K562 (cell line): ENCODE results near the gene SH3BP5. TPM values are rescaled to one million over a fixed set of nuclear protein-coding genes. Genes with fewer than 3 reads are reported as not detected.

Source experiments
- ATAC-seq: fragments of 200-7000 bp; cut with Tn5 transposase; 3 replicates; pipeline ENCODE4 v1.9.1; 2020; ENCODE audit warnings: moderate library complexity
- BruUV-seq: library from RNA; stranded (reverse); fragments of 400-500 nt; replicated peaks from 2 replicates; lab custom pipeline; 2021; lab: Mats Ljungman, UMichigan
- CTCF ChIA-PET: fragments of 300-600 bp; formaldehyde crosslinking; extraction: SDS; loops from one replicate; lab custom pipeline; 2021; ENCODE audit warnings: low intra/inter-chr PET ratio; lab: Yijun Ruan, JAX
- POLR2A ChIA-PET: fragments of 300-600, 350-650 bp; sonication (Branson Sonifier 250); formaldehyde crosslinking; extraction: SDS; loops from one replicate; lab custom pipeline; 2021; ENCODE audit warnings: antibody characterized with exemption, inconsistent platforms; lab: Yijun Ruan, JAX
- DNase-seq, 4 experiments: peaks; one replicate each; pipeline versions ENCODE4 v3.0.0 to v3.0.0-alpha.2; 2011 to 2018; ENCODE audit warnings: low spot score in 3 of 4, mixed read lengths in 3 of 4; ENCODE audit errors: extremely low read depth in 1 of 4
- FAIRE-seq: peaks from 2 replicates; lab custom pipeline; 2011; peaks lifted over from hg19 to GRCh38; lab: Jason Lieb, UNC
- H2AFZ ChIP-seq: 2 replicates; pipeline ENCODE4 v1.6.0; 2011; ENCODE audit warnings: low read depth, low read length, control low read depth, inconsistent platforms
- H3K27ac ChIP-seq: fragments of 200-600 bp; 3 replicates; pipeline ENCODE4 v1.8.0; 2011; ENCODE audit warnings: low read depth, mild to moderate bottlenecking, control low read depth, inconsistent platforms, low read length, moderate library complexity, mixed read lengths; ENCODE audit errors: extremely low read depth
- H3K27me3 ChIP-seq, 2 experiments: fragments of 300-600 bp in 1 of 2; 2 replicates in 1 of 2; 3 replicates in 1 of 2; pipeline versions ENCODE4 v1.6.0 to v1.8.0; 2011; ENCODE audit warnings: inconsistent platforms in 2 of 2, low read length in 2 of 2, mild to moderate bottlenecking in 1 of 2, mixed read lengths in 1 of 2, moderate library complexity in 1 of 2; ENCODE audit not compliant: control insufficient read depth in 2 of 2, insufficient read depth in 2 of 2
- H3K36me3 ChIP-seq: fragments of 300-600 bp; 3 replicates; pipeline ENCODE4 v1.8.0; 2011; ENCODE audit warnings: mild to moderate bottlenecking, low read length, inconsistent platforms; ENCODE audit not compliant: control insufficient read depth, insufficient read depth
- H3K4me1 ChIP-seq, 2 experiments: fragments of 200-600 bp in 1 of 2; replicated peaks in 1 of 2; 2 replicates in 1 of 2; 3 replicates in 1 of 2; pipeline versions ENCODE4 v1.5.1 to v1.8.0; 2011; ENCODE audit warnings: inconsistent platforms in 2 of 2, low read length in 2 of 2, mild to moderate bottlenecking in 1 of 2, mixed read lengths in 1 of 2, moderate library complexity in 1 of 2; ENCODE audit not compliant: control insufficient read depth in 2 of 2, insufficient read depth in 2 of 2
- H3K4me2 ChIP-seq: 2 replicates; pipeline ENCODE4 v1.6.1; 2011; ENCODE audit warnings: low read length, control low read depth, inconsistent platforms, mixed read lengths; ENCODE audit not compliant: insufficient read depth
- H3K4me3 ChIP-seq: fragments of 200-600 bp; sonication (generic), shearing (Covaris generic); 2 replicates; pipeline ENCODE4 v1.5.1; 2016; ENCODE audit warnings: control low read depth, inconsistent platforms
- H3K79me2 ChIP-seq: fragments of 200-600 bp; 3 replicates; pipeline ENCODE4 v1.8.0; 2011; ENCODE audit warnings: low read length, inconsistent platforms; ENCODE audit not compliant: control insufficient read depth, insufficient read depth
- H3K9ac ChIP-seq, 2 experiments: 2 replicates each; pipeline versions ENCODE4 v1.6.0 to v1.6.1; 2011; ENCODE audit warnings: low read depth in 2 of 2, low read length in 2 of 2, control low read depth in 1 of 2, inconsistent platforms in 1 of 2, mild to moderate bottlenecking in 1 of 2, mixed read lengths in 1 of 2; ENCODE audit not compliant: insufficient read depth in 1 of 2
- H3K9me1 ChIP-seq: one replicate; pipeline ENCODE4 v1.6.0; 2011; ENCODE audit warnings: inconsistent platforms, mild to moderate bottlenecking, low read length, moderate library complexity; ENCODE audit not compliant: control insufficient read depth, insufficient read depth
- H3K9me3 ChIP-seq: replicated peaks from 2 replicates; pipeline ENCODE4 v1.5.1; 2011; ENCODE audit warnings: low read depth, low read length, inconsistent platforms; ENCODE audit not compliant: control insufficient read depth, insufficient read depth
- H4K20me1 ChIP-seq: replicated peaks from 2 replicates; pipeline ENCODE4 v1.6.1; 2011; ENCODE audit warnings: low read length, inconsistent platforms, mixed read lengths; ENCODE audit not compliant: control insufficient read depth, insufficient read depth
- ATF6 ChIP-seq: sonication (generic); formaldehyde crosslinking; IDR thresholded peaks from 2 replicates; pipeline ENCODE4 v1.4.0; 2020; ENCODE audit warnings: mild to moderate bottlenecking, missing genetic modification reagents
- C11orf30 ChIP-seq: fragments of 450-650 bp; IDR thresholded peaks from 2 replicates; pipeline ENCODE4 v1.6.1; 2016; ENCODE audit warnings: low read depth, mild to moderate bottlenecking
- CREB5 ChIP-seq: fragments of 250-450 bp; sonication (Bioruptor Pico); IDR thresholded peaks from 2 replicates; pipeline ENCODE4 v1.5.0; 2020; ENCODE audit warnings: mild to moderate bottlenecking
- ELK3 ChIP-seq: fragments of 450-650 bp; formaldehyde crosslinking; IDR thresholded peaks from 2 replicates; pipeline ENCODE4 v1.4.0; 2020; ENCODE audit warnings: mild to moderate bottlenecking
- ETV5 ChIP-seq: sonication (generic); formaldehyde crosslinking; IDR thresholded peaks from 2 replicates; pipeline ENCODE4 v1.4.0; 2020; ENCODE audit warnings: low read depth, mild to moderate bottlenecking, missing genetic modification reagents
- GABPA ChIP-seq: fragments of 200-800 bp; sonication (Bioruptor generic); conservative IDR thresholded peaks from 2 replicates; pipeline ENCODE4 v1.6.1; 2016; ENCODE audit warnings: low read depth, missing genetic modification characterization, missing compliant biosample characterization
- GMEB1 ChIP-seq: fragments of 250-450 bp; sonication (Bioruptor Pico); IDR thresholded peaks from 2 replicates; pipeline ENCODE4 v1.4.0; 2020; ENCODE audit warnings: mild to moderate bottlenecking
- HNRNPUL1 ChIP-seq: fragments of 200-400 bp; formaldehyde crosslinking; IDR thresholded peaks from 2 replicates; pipeline ENCODE4 v1.6.1; 2017; ENCODE audit warnings: low read length
- NR1H2 ChIP-seq: sonication (generic); formaldehyde crosslinking; IDR thresholded peaks from 2 replicates; pipeline ENCODE4 v1.4.0; 2020; ENCODE audit warnings: mild to moderate bottlenecking, missing genetic modification reagents
- NR4A1 ChIP-seq, 2 experiments: fragments of 250-450 bp in 1 of 2; fragments of 450-650 bp in 1 of 2; sonication (Bioruptor Pico) in 1 of 2; IDR thresholded peaks; 2 replicates each; pipeline versions ENCODE4 v1.4.0 to v1.6.1; 2016 to 2020; ENCODE audit warnings: mild to moderate bottlenecking in 2 of 2, missing compliant biosample characterization in 1 of 2, missing genetic modification characterization in 1 of 2, moderate library complexity in 1 of 2
- POLR2B ChIP-seq: fragments of 450-650 bp; IDR thresholded peaks from 2 replicates; pipeline ENCODE4 v1.6.1; 2018; ENCODE audit warnings: low read depth; ENCODE audit not compliant: partially characterized antibody
- PTBP1 ChIP-seq: fragments of 200-400 bp; formaldehyde crosslinking; IDR thresholded peaks from 2 replicates; pipeline ENCODE4 v1.6.1; 2017; ENCODE audit warnings: low read depth, low read length
- SIRT6 ChIP-seq: IDR thresholded peaks from one replicate; pipeline ENCODE4 v1.6.1; 2012; ENCODE audit warnings: low read depth, mild to moderate bottlenecking, control low read depth, inconsistent platforms, low read length, moderate library complexity
- TSC22D4 ChIP-seq: fragments of 450-650 bp; IDR thresholded peaks from 2 replicates; pipeline ENCODE4 v1.6.1; 2016; ENCODE audit warnings: missing genetic modification characterization, missing biosample characterization, control low read depth
- U2AF2 ChIP-seq: fragments of 200-400 bp; formaldehyde crosslinking; optimal IDR thresholded peaks from 2 replicates; pipeline ENCODE3; 2017; ENCODE audit warnings: low read depth, mild to moderate bottlenecking, low read length
- whole genome bisulfite sequencing: fragments of 100-300 bp; shearing (Covaris generic); methylation state at CpG from one replicate; pipeline ENCODE4 v1.1.6; 2016; ENCODE audit warnings: low coverage, mixed read lengths; ENCODE audit not compliant: insufficient coverage; ENCODE audit errors: missing lambda C conversion rate; 5-methylcytosine and 5-hydroxymethylcytosine counted together
- in situ Hi-C: fragments of 300-500 bp; cut with MboI; formaldehyde crosslinking; loops from 4 replicates; pipeline ENCODE4 v1.15.0; 2018; ENCODE audit warnings: inconsistent platforms, mixed read lengths
- intact Hi-C: fragments of 100-400 bp; cut with micrococcal nuclease; formaldehyde crosslinking; loops from 2 replicates; pipeline ENCODE4 v1.14.2; 2022
- polyA plus RNA-seq, 8 experiments: library from polyadenylated mRNA; depleted of rRNA in 4 of 8; stranded (reverse) in 5 of 8; unstranded in 3 of 8; fragments of >200 nt; fragmentation: Nextera tagmentation in 2 of 8; fragmentation: Illumina TruSeq in 1 of 8; extraction: Ambion mirVana in 2 of 8; extraction: Trizol in 1 of 8; gene quantifications; 2 replicates each; pipeline versions ENCODE4 v1.2.1 to v1.2.3, GENCODE V29; 2011 to 2014; ENCODE audit warnings: inconsistent platforms in 1 of 8, missing spikeins in 1 of 8
- total RNA-seq, 7 experiments: library from RNA; depleted of rRNA in 6 of 7; stranded (reverse); fragments of >200 nt in 6 of 7; fragmentation: Illumina TruSeq in 2 of 7; extraction: Trizol in 2 of 7; gene quantifications; 2 replicates each; pipeline versions ENCODE4 v1.2.1 to v1.2.3, GENCODE V29; 2011 to 2021; ENCODE audit warnings: low replicate concordance in 1 of 7

Gene SH3BP5
- total and polyA plus RNA-seq, 9 of the 15 experiments (the other 6 are each of a cell fraction or from before 2014, with no cell fraction given) = 2.9 to 29.0 (median 14.9) TPM

- TF ChIP-seq TSC22D4 (tag) = no peak
- no peak for TF ChIP-seq CREB5 (CRISPR knock-in tag)
- TF ChIP-seq SIRT6 = no peak
- no peak for TF ChIP-seq PTBP1
These were observed 113.7 kb downstream of the SH3BP5 start (continued) for GRCh38 chr3:15218689-15219088.

- ChIA-PET POLR2A (interaction anchor here (5.9 kb wide), 1 partner anchor 11 kb away, joined by 41 read pairs; the partner anchor contains the start of gene CAPN7), CTCF (no interaction called here)
- no peak overlapping the region for H3K27ac ChIP-seq
- no peak overlapping the region for H3K9ac ChIP-seq
- intact Hi-C loops (no loop called here), in situ Hi-C loops (loop anchor here (25.0 kb wide), 1 partner anchor 1319 kb away; no protein-coding TSS in a partner anchor)
- no peaks in the 10 kb centered on the region for H3K9me3 ChIP-seq
- ATAC-seq = no peak
- H3K27me3 ChIP-seq = no peaks in the 10 kb centered on the region
- no peak overlapping the region for H3K4me3 ChIP-seq
- no TSS peak for BruUV-seq
- no peak overlapping the region for H2AFZ ChIP-seq
- H3K36me3 ChIP-seq = peaks cover 90% of the 10 kb centered on the region
- H3K4me2 ChIP-seq = no peak overlapping the region
- H3K79me2 ChIP-seq = no peaks in the 10 kb centered on the region
- no peaks in the 10 kb centered on the region; the same call in 1 of the 2 replicates for H4K20me1 ChIP-seq
- TF ChIP-seq ELK3 (CRISPR knock-in tag) (no peak), GABPA (tag) (no peak), GMEB1 (CRISPR knock-in tag) (no peak), HNRNPUL1 (no peak), NR1H2 (no peak), C11orf30 (no peak), POLR2B (no peak), ETV5 (no peak), ATF6 (CRISPR knock-in tag) (no peak), NR4A1 (CRISPR knock-in tag; IDR thresholded peaks at IDR 0.05) (no peak), NR4A1 (tag; IDR thresholded peaks at IDR 0.05) (no peak), U2AF2 (no peak)
- TF ChIP-seq, all 486 proteins: peak for 0
- no peak for FAIRE-seq
- 92% methylated on average over 2 of the region's 2 CpGs for WGBS
- H3K4me1 ChIP-seq = no peaks in the 10 kb centered on the region
- no peak for DNase-seq
- no peaks in the 10 kb centered on the region for H3K9me1 ChIP-seq
These were observed 114.5 kb downstream of the SH3BP5 start for GRCh38 chr3:15217841-15218267.
